ENCODE measurements around the gene CAP2. TPM values are rescaled to one million over a fixed set of nuclear protein-coding genes. Genes with fewer than 3 reads are reported as not detected.

CAP2 gene
- total and polyA plus RNA-seq, 2 donors (not counting 1 experiment from before 2014, with no cell fraction given): 8.6 to 38.1 TPM

DNA sequence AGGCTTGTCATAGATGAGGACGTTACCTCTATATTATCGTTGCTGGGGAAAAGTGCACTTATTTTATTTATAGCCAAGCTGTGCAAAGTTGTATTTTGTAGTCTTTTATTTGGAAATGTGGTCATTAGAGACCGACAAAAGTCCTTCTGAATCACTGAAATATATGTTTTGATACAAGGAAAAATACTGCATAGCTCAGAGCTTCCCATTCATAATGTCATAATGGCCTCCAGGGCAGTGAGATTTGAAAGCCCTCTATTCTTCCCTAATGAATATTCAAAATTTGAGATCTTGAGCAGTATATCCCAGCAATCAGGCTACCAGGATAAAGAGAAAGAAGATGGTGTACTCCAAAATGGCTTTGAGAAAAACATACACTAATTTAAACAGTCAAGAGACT, 64.6 kb downstream of the CAP2 start:
- Histone ChIP-seq H3K27ac (ENCODE audit: insufficient read depth, low read length) (no peak overlapping the region), H3K36me3 (ENCODE audit: control insufficient read depth, insufficient read depth, low read length) (no peaks in the 10 kb centered on the region), H3K9ac (ENCODE audit: insufficient read depth, low read length) (no peak overlapping the region), H3K4me3 (replicated peaks in 1 of 4; ENCODE audit: control extremely low read depth in 1 of 4, insufficient read depth in 1 of 4, low read depth in 3 of 4, low read length in 4 of 4) (no peak overlapping the region), H3K27me3 (ENCODE audit: control insufficient read depth, insufficient read depth, low read length) (no peaks in the 10 kb centered on the region), H3K79me2 (ENCODE audit: control insufficient read depth, insufficient read depth, low read length) (no peaks in the 10 kb centered on the region), H3K9me3 (ENCODE audit: control insufficient read depth, insufficient read depth, low read depth, low read length) (no peaks in the 10 kb centered on the region), H3K4me1 (ENCODE audit: control insufficient read depth, extremely low read depth, insufficient read depth, low read length) (no peaks in the 10 kb centered on the region), H2AFZ (ENCODE audit: low read length) (no peak overlapping the region), H3K4me2 (ENCODE audit: extremely low read depth, insufficient read depth, low read length) (no peak overlapping the region), H4K20me1 (ENCODE audit: control insufficient read depth, extremely low read depth, insufficient read depth, low read length) (no peaks in the 10 kb centered on the region)
- no peak for TF ChIP-seq EZH2 (IDR thresholded peaks at IDR 0.05; ENCODE audit: low read length, missing control alignments)
- TF ChIP-seq, protein P1, sequence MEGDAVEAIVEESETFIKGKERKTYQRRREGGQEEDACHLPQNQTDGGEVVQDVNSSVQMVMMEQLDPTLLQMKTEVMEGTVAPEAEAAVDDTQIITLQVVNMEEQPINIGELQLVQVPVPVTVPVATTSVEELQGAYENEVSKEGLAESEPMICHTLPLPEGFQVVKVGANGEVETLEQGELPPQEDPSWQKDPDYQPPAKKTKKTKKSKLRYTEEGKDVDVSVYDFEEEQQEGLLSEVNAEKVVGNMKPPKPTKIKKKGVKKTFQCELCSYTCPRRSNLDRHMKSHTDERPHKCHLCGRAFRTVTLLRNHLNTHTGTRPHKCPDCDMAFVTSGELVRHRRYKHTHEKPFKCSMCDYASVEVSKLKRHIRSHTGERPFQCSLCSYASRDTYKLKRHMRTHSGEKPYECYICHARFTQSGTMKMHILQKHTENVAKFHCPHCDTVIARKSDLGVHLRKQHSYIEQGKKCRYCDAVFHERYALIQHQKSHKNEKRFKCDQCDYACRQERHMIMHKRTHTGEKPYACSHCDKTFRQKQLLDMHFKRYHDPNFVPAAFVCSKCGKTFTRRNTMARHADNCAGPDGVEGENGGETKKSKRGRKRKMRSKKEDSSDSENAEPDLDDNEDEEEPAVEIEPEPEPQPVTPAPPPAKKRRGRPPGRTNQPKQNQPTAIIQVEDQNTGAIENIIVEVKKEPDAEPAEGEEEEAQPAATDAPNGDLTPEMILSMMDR (conservative IDR thresholded peaks at IDR 0.05 in 1 of 2, IDR thresholded peaks at IDR 0.05 in 1 of 2; ENCODE audit: low read depth in 1 of 2, low read length in 2 of 2): no peak
- DNase-seq (ENCODE audit: low read depth in 2 of 2): no peak

DNA sequence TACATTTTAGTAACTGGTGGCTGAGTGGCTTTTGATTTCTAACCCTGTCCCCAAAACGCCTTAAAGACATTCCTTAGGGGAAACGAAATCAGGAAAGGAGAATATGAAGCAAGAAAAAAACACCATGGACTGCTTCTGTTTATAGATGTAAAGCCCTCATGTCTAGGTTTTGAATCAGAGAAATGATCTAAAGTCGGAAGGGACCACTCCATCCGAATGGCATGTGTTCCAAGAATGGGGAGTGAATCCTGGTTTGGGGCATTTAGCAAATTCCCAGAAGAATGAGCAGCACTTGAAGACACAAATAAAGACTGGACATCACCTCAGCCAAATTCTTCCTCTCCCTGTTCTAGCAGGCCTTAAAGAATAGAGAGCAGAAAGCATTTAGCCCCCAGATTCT, 65.6 kb downstream of the CAP2 start:
- Histone ChIP-seq H3K9ac (ENCODE audit: insufficient read depth, low read length) (no peak overlapping the region), H4K20me1 (ENCODE audit: control insufficient read depth, extremely low read depth, insufficient read depth, low read length) (no peaks in the 10 kb centered on the region), H3K27ac (ENCODE audit: insufficient read depth, low read length) (no peak overlapping the region), H3K79me2 (ENCODE audit: control insufficient read depth, insufficient read depth, low read length) (no peaks in the 10 kb centered on the region), H3K36me3 (ENCODE audit: control insufficient read depth, insufficient read depth, low read length) (no peaks in the 10 kb centered on the region), H3K4me1 (ENCODE audit: control insufficient read depth, extremely low read depth, insufficient read depth, low read length) (no peaks in the 10 kb centered on the region), H3K4me2 (ENCODE audit: extremely low read depth, insufficient read depth, low read length) (no peak overlapping the region), H3K4me3 (replicated peaks in 1 of 4; ENCODE audit: control extremely low read depth in 1 of 4, insufficient read depth in 1 of 4, low read depth in 3 of 4, low read length in 4 of 4) (no peak overlapping the region), H3K9me3 (ENCODE audit: control insufficient read depth, insufficient read depth, low read depth, low read length) (no peaks in the 10 kb centered on the region), H2AFZ (ENCODE audit: low read length) (no peak overlapping the region), H3K27me3 (ENCODE audit: control insufficient read depth, insufficient read depth, low read length) (no peaks in the 10 kb centered on the region)
- TF ChIP-seq, protein P1 (conservative IDR thresholded peaks at IDR 0.05 in 1 of 2, IDR thresholded peaks at IDR 0.05 in 1 of 2; ENCODE audit: low read depth in 1 of 2, low read length in 2 of 2): no peak
- TF ChIP-seq EZH2 (IDR thresholded peaks at IDR 0.05; ENCODE audit: low read length, missing control alignments): no peak
- DNase-seq (ENCODE audit: low read depth in 2 of 2): peak in 1 of 2 donors; percentile 45

DNA sequence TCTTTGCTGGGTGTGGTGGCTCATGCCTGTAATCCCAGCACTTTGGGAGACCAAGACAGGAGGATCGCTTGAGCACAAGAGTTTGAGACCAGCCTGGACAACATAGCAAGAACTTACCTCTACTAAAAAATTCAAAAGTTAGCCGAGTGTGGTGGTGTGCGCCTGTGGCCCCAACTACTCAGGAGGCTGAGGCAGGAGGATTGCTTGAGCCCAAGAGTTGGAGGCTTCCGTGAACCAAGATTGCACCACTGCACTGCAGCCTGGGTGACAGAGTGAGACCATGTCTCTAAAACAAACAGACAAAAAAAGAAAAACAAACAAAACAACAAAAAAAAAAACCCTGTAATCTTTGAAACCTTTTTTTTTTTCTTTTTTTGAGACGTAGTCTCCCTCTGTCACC, 67.5 kb downstream of the CAP2 start:
- DNase-seq (ENCODE audit: low read depth in 2 of 2): no peak
- Histone ChIP-seq H4K20me1 (ENCODE audit: control insufficient read depth, extremely low read depth, insufficient read depth, low read length) (no peaks in the 10 kb centered on the region), H3K4me2 (ENCODE audit: extremely low read depth, insufficient read depth, low read length) (no peak overlapping the region), H3K9ac (ENCODE audit: insufficient read depth, low read length) (no peak overlapping the region), H3K27me3 (ENCODE audit: control insufficient read depth, insufficient read depth, low read length) (no peaks in the 10 kb centered on the region), H3K27ac (ENCODE audit: insufficient read depth, low read length) (no peak overlapping the region), H3K9me3 (ENCODE audit: control insufficient read depth, insufficient read depth, low read depth, low read length) (no peaks in the 10 kb centered on the region), H3K36me3 (ENCODE audit: control insufficient read depth, insufficient read depth, low read length) (no peaks in the 10 kb centered on the region), H2AFZ (ENCODE audit: low read length) (no peak overlapping the region), H3K4me3 (replicated peaks in 1 of 4; ENCODE audit: control extremely low read depth in 1 of 4, insufficient read depth in 1 of 4, low read depth in 3 of 4, low read length in 4 of 4) (no peak overlapping the region), H3K79me2 (ENCODE audit: control insufficient read depth, insufficient read depth, low read length) (no peaks in the 10 kb centered on the region), H3K4me1 (ENCODE audit: control insufficient read depth, extremely low read depth, insufficient read depth, low read length) (no peaks in the 10 kb centered on the region)
- TF ChIP-seq EZH2 (IDR thresholded peaks at IDR 0.05; ENCODE audit: low read length, missing control alignments): no peak
- TF ChIP-seq, protein P1 (conservative IDR thresholded peaks at IDR 0.05 in 1 of 2, IDR thresholded peaks at IDR 0.05 in 1 of 2; ENCODE audit: low read depth in 1 of 2, low read length in 2 of 2): no peak
